Measurements from ENCODE around the gene WHAMM.
"Not testable (repeated sequence)": the region's sequence is repeated elsewhere in the genome, so short reads cannot be mapped to it uniquely, and the experiment has no call there.

Gene WHAMM, protein sequence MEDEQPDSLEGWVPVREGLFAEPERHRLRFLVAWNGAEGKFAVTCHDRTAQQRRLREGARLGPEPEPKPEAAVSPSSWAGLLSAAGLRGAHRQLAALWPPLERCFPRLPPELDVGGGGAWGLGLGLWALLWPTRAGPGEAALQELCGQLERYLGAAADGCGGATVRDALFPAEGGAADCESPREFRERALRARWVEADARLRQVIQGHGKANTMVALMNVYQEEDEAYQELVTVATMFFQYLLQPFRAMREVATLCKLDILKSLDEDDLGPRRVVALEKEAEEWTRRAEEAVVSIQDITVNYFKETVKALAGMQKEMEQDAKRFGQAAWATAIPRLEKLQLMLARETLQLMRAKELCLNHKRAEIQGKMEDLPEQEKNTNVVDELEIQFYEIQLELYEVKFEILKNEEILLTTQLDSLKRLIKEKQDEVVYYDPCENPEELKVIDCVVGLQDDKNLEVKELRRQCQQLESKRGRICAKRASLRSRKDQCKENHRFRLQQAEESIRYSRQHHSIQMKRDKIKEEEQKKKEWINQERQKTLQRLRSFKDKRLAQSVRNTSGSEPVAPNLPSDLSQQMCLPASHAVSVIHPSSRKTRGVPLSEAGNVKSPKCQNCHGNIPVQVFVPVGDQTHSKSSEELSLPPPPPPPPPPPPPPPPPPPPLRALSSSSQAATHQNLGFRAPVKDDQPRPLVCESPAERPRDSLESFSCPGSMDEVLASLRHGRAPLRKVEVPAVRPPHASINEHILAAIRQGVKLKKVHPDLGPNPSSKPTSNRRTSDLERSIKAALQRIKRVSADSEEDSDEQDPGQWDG

GRCh38 chr15:82809308-82810060, at the start of gene WHAMM:
Gene WHAMM, plus strand, starts transcription at chr15:82809628. Its CDS starts 99 bp downstream, at chr15:82809727.
- peak; percentile 84 to 91 for DNase-seq (ENCODE audit: low read depth in 2 of 2)

GRCh38 chr15:82763361-82764116, 45.9 kb upstream of the WHAMM start:
- DNase-seq (ENCODE audit: low read depth in 2 of 2) = no peak

- no peak for DNase-seq (ENCODE audit: low read depth in 2 of 2)
These were observed 45.3 kb upstream of the WHAMM start for GRCh38 chr15:82764117-82764490.

GRCh38 chr15:82764740-82765139, 44.7 kb upstream of the WHAMM start:
- DNase-seq (ENCODE audit: low read depth in 2 of 2) = no peak

DNA sequence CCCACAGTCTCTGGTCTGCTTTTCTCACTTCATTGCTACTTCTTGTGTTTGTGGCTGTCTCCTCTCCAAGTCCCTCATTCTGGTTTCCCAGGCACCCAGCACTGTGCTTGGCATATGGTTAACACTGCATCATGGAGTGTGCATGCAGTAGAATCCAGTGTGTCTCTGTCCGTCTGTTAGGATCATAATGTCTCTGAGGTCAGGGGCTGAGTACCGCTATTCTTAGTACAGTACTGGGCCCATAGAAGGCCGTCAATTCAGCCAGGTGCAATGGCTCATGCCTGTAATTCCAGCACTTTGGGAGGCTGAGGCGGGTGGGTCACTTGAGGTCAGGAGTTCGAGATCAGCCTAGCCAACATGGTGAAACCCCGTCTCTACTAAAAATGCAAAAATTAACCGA, 43.2 kb upstream of the WHAMM start:
- DNase-seq (ENCODE audit: low read depth in 2 of 2) = not testable (repeated sequence)

DNA sequence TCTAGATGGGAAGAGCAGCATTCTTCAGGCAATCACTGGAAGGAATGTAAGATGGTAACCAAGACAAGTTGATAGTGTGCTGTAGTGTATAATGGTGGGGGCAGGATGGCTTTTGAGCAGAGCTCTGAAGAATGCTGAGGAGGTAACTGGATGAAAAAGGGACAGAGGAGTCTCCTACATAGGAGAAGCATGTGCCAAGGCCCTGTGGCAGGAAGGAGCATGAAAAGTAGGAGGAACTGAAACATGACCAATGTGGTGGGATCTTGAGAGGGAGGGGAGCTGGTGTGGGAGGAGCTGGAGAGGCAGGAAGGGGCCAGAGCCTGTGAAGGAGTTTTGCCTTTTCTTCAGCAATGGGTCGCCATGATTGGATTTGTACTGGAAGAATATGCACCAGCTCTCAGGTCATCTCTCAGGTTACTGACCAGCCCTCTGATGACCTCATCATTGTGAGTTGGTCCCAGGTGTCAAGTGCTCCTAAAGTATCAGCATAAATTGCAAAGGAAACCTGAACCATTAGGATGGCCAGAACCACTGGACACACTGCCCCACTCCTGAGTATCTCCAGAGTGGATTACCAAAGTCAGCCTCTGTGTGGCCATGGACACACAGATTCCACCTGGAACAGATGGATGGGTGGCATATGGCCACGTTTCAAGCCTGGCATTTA, 42.1 kb upstream of the WHAMM start:
- no peak for DNase-seq (ENCODE audit: low read depth in 2 of 2)

GRCh38 chr15:82768414-82769054, 40.9 kb upstream of the WHAMM start:
- no peak for DNase-seq (ENCODE audit: low read depth in 2 of 2)

- no peak for DNase-seq (ENCODE audit: low read depth in 2 of 2)
These were observed 37.4 kb upstream of the WHAMM start for GRCh38 chr15:82771789-82772607.

DNA sequence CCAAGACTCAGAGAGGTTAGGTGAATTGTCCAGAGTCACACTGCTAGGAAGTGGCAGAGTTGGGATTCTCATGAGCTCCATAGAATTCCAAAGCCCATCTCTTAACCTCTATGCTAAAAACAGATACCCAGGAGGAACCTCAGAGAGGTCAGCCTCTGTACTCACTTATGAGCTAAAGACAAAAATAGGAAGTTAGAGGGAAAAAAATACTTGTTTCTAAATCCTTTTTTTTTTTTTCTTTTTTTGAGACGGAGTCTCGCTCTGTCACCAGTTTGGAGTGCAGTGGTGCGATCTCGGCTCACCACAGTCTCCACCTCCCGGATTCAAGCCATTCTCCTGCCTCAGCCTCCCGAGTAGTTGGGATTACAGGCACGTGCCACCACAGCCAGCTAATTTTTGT, 34.9 kb upstream of the WHAMM start:
- no peak for DNase-seq (ENCODE audit: low read depth in 2 of 2)

GRCh38 chr15:82778755-82779154, 30.7 kb upstream of the WHAMM start:
- DNase-seq (ENCODE audit: low read depth in 2 of 2) = no peak

GRCh38 chr15:82781349-82781748, 28.1 kb upstream of the WHAMM start:
- no peak for DNase-seq (ENCODE audit: low read depth in 2 of 2)

DNA sequence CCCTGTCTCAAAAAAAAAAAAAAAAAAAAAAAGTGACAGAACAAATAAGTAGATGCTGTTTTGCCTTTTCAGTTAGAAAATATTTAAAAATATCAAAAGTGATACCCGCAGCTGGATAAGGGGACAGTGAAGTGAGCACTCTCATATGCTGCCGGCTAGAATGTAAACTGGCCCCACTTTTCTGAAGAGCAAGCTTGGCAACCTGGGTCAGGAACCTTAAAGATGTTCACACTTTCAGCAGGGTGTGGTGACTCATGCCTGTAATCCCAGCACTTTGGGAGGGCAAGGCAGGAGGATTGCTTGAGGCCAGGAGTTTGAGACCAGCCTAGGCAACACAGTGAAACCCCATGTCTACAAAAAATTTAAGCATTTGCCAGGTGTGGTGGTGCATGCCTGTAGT, 20.9 kb upstream of the WHAMM start:
- no peak for DNase-seq (ENCODE audit: low read depth in 2 of 2)

DNA sequence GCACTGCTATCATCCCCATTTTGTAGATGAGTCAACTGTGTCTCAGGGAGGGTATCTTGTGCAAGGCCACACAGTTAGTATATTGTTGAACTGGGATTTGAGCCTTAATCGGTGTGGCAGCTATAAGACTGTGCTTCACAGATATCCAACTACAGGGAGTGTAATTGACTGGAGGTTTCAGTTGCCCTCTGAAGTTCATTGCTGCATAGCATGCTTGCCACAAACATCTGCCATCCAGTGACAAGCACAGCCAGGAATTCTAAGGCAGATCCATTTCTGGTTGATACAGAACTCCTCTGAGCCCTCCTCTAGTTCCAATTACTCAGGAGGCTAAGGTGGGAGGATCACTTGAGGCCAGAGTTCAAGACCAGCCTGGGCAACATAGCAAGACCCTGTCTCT, 19.9 kb upstream of the WHAMM start:
- no peak for DNase-seq (ENCODE audit: low read depth in 2 of 2)

- no peak for DNase-seq (ENCODE audit: low read depth in 2 of 2)
These were observed 19.1 kb upstream of the WHAMM start for GRCh38 chr15:82790321-82790720.

DNA sequence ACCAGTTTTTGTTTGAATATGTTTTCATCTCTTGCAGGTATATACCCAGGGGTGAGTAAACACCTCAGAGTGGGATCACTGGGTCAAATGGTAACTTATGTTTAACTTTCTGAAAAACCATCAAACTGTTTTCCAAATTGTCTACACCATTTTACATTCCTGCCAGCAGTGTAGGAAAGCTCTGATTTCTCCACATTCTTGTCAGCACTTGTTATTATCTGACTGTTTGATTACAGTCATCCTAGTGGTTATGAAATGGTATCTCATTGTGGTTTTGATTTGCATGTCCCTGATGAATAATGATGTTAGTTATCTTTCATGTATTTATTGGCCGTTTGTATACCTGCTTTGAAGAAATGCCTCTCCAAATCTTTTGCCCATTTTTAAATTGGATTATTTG, 17.4 kb upstream of the WHAMM start:
- no peak for DNase-seq (ENCODE audit: low read depth in 2 of 2)

DNA sequence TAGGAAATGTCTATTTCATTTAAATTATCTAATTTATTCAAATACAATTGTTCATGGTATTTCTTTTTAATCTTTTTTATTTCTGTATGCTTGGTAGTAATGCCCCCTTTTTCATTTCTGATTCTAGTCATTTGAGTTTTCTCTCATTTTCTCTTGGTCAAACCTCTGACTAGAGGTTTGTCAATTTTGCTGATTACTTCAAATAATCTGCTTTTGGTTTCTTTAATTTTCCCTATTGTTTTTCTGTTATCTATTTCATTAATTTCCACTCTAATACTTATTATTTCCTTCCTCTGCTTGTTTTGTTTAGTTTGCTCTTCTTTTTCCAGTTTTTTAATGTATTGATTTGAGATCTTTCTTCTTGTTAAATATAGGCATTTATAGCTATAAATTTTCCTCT, 15.7 kb upstream of the WHAMM start:
- no peak for DNase-seq (ENCODE audit: low read depth in 2 of 2)

- no peak for DNase-seq (ENCODE audit: low read depth in 2 of 2)
These were observed 11.3 kb upstream of the WHAMM start for GRCh38 chr15:82798104-82798503.

- no peak for DNase-seq (ENCODE audit: low read depth in 2 of 2)
These were observed 10.8 kb upstream of the WHAMM start for GRCh38 chr15:82798531-82799166.

DNA sequence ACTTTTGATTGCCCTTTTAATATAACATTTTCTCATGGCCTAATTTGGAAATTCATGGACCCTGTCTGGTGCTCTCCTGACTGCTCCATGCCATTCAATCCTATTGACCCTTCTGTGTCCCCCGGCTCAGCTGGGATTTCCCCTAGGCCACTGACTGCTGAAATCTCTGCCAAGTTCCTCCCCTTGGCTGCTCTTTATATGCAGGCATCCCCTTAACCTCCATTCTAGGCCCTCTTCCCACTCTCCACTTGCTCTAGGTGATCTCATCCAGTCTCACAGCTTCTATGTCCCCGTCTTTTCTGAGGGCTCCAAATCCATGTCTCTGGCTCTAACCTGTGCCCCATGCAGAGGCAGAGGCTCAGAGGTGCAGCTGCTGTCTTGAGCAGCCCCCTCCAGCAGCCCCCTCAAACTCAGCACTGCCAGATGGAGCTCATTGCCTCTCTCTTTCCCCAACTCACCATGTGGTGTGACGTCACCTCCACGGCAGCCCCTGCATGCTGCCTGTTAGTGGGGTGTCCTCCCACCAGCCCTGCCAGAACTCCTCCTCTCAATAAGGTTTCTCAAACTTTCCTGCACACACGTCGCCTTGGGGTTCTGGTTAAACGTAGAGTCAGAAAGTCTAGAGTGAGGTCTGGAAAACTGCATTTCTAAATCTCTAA, 10.1 kb upstream of the WHAMM start:
- DNase-seq (ENCODE audit: low read depth in 2 of 2) = no peak

All from stimulated activated CD8-positive, alpha-beta memory T cell treated with anti-CD3 and anti-CD28 coated beads, Interleukin-7, amount 100 ng/mL, for 1 hour (primary cell).